CD8-positive, alpha-beta memory T cell (primary cell): ENCODE measurements around the gene OR4E2. TPM values are rescaled to one million over a fixed set of nuclear protein-coding genes. Genes with fewer than 3 reads are reported as not detected.
A peak's percentile ranks its signal among the peaks of the same experiment; 100 is the strongest.

Experiments
- CTCF ChIA-PET: fragments of 350-600 bp; sonication (Branson Sonifier 250); formaldehyde crosslinking; loops from one replicate; lab custom pipeline; 2021; ENCODE audit warnings: antibody characterized with exemption; lab: Charles Lee
- POLR2A ChIA-PET: fragments of 350-600 bp; sonication (Branson Sonifier 250); formaldehyde crosslinking; loops from one replicate; lab custom pipeline; 2021; ENCODE audit warnings: antibody characterized with exemption; lab: Charles Lee
- DNase-seq, 5 donors: peaks; one replicate each; pipeline versions ENCODE4 v3.0.0 to v3.0.0-alpha.2; 2020 to 2022; ENCODE audit warnings: mixed read lengths in 1 of 5
- H3K27ac ChIP-seq: one replicate; pipeline ENCODE4 v1.7.0; 2013; ENCODE audit warnings: low read depth, mild to moderate bottlenecking, low read length, moderate library complexity
- H3K27me3 ChIP-seq: 2 replicates; pipeline ENCODE4 v1.7.0; 2013; ENCODE audit warnings: low read length, mild to moderate bottlenecking; ENCODE audit not compliant: insufficient read depth, poor library complexity, severe bottlenecking
- H3K36me3 ChIP-seq: 2 replicates; pipeline ENCODE4 v1.7.0; 2013; ENCODE audit warnings: mild to moderate bottlenecking, low read length, moderate library complexity; ENCODE audit not compliant: insufficient read depth
- H3K4me1 ChIP-seq: 2 replicates; pipeline ENCODE4 v1.7.0; 2013; ENCODE audit warnings: mild to moderate bottlenecking, low read length, moderate library complexity; ENCODE audit not compliant: insufficient read depth
- H3K4me3 ChIP-seq: 2 replicates; pipeline ENCODE4 v1.7.0; 2013; ENCODE audit warnings: mild to moderate bottlenecking, low read length
- H3K9me3 ChIP-seq: 2 replicates; pipeline ENCODE4 v1.7.0; 2013; ENCODE audit warnings: mild to moderate bottlenecking, low read length
- H3K27ac Mint-ChIP-seq, 8 donors: one replicate each; pipeline ENCODE4 v1.8.0; 2020 to 2021; ENCODE audit warnings: mixed read lengths in 8 of 8, mild to moderate bottlenecking in 6 of 8, inconsistent platforms in 3 of 8, moderate library complexity in 3 of 8
- H3K27me3 Mint-ChIP-seq, 2 donors: one replicate each; pipeline ENCODE4 v1.8.0; 2020 to 2021; ENCODE audit warnings: mixed read lengths in 2 of 2, mild to moderate bottlenecking in 1 of 2, moderate library complexity in 1 of 2
- H3K36me3 Mint-ChIP-seq, 3 donors: one replicate each; pipeline ENCODE4 v1.8.0; 2020 to 2021; ENCODE audit warnings: mixed read lengths in 3 of 3, inconsistent platforms in 1 of 3, mild to moderate bottlenecking in 1 of 3
- H3K4me1 Mint-ChIP-seq, 3 donors: one replicate each; pipeline ENCODE4 v1.8.0; 2020 to 2021; ENCODE audit warnings: mixed read lengths in 3 of 3, inconsistent platforms in 1 of 3, mild to moderate bottlenecking in 1 of 3
- H3K4me3 Mint-ChIP-seq, 7 donors: one replicate each; pipeline ENCODE4 v1.8.0; 2020 to 2021; ENCODE audit warnings: mixed read lengths in 7 of 7, mild to moderate bottlenecking in 6 of 7, moderate library complexity in 4 of 7, inconsistent platforms in 2 of 7
- H3K9me3 Mint-ChIP-seq, 5 donors: one replicate each; pipeline ENCODE4 v1.8.0; 2020 to 2022; ENCODE audit warnings: mixed read lengths in 5 of 5, mild to moderate bottlenecking in 3 of 5, moderate library complexity in 2 of 5, inconsistent platforms in 1 of 5
- polyA plus RNA-seq: library from polyadenylated mRNA; unstranded; fragments of 300-500 nt; fragmentation: Illumina TruSeq; gene quantifications from one replicate; pipeline ENCODE4 v1.2.3, GENCODE V29; 2021
- total RNA-seq, 2 experiments: library from RNA; stranded (reverse); gene quantifications; one replicate each; pipeline ENCODE4 v1.2.3, GENCODE V29; 2021

Gene OR4E2
- total and polyA plus RNA-seq, 3 experiments from 2014 or later = not detected

DNA sequence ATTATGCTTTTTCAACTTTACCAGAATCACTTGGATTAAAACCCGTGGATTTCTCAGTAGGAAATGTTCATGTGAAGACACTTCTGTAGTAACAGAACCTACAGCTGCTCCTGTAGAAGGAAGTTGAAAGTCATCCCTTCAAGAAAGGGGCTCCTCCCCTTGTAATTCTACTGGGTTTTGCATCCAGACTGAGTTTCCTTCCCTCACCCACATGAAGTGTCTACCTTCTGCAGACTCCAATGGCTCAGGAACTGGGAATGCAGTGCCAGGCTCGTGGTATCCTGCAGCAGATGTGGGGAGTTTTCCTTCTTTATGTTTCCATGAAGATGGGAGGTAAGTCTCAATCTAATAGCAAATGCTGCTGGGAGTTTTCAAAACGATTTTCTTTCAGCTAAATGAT lies 11.0 kb upstream of the OR4E2 start:
- Histone ChIP-seq H3K9me3 (no peaks in the 10 kb centered on the region), H3K27me3 (no peaks in the 10 kb centered on the region), H3K4me1 (no peaks in the 10 kb centered on the region), H3K4me3 (no peak overlapping the region), H3K36me3 (no peaks in the 10 kb centered on the region), H3K27ac (no peak overlapping the region)
- Mint-ChIP-seq H3K27me3 (peaks cover 6 to 10% of the 10 kb centered on the region in 2 donors), H3K36me3 (no peaks in the 10 kb centered on the region), H3K9me3 (no peaks in the 10 kb centered on the region), H3K4me1 (peaks cover 2 to 7% (median 5%) of the 10 kb centered on the region in 3 donors), H3K27ac (peak overlapping the region in 7 of 8 donors; percentile 41 to 98 (median 83)), H3K4me3 (peak overlapping the region; percentile 66 to 92 (median 86))
- no peak for DNase-seq
- CTCF ChIA-PET = interaction anchor here (0.6 to 0.9 kb wide), 2 partner anchors 864 to 871 kb away, joined by 3 read pairs; no protein-coding TSS in a partner anchor
- POLR2A ChIA-PET = interaction anchor here (0.7 to 1.4 kb wide), 4 partner anchors 864 to 874 kb away, joined by 3 to 6 read pairs (median 4); no protein-coding TSS in a partner anchor

GRCh38 chr14:21643407-21643806 lies 10.2 kb upstream of the OR4E2 start:
- no peaks in the 10 kb centered on the region for H3K36me3 ChIP-seq
- H3K9me3 Mint-ChIP-seq = no peaks in the 10 kb centered on the region
- H3K36me3 Mint-ChIP-seq = no peaks in the 10 kb centered on the region
- H3K4me3 Mint-ChIP-seq = peak overlapping the region; percentile 66 to 92 (median 86)
- peak overlapping the region in 5 of 8 donors; percentile 72 to 87 (median 83) for H3K27ac Mint-ChIP-seq
- H3K27me3 ChIP-seq = no peaks in the 10 kb centered on the region
- no peak for DNase-seq
- POLR2A ChIA-PET = interaction anchor here (0.7 to 1.4 kb wide), 3 partner anchors 867 to 874 kb away, joined by 3 to 6 read pairs (median 4); no protein-coding TSS in a partner anchor
- peaks cover 2 to 7% (median 5%) of the 10 kb centered on the region in 3 donors for H3K4me1 Mint-ChIP-seq
- CTCF ChIA-PET = interaction anchor here (0.9 kb wide), 1 partner anchor 864 kb away, joined by 3 read pairs; no protein-coding TSS in a partner anchor
- no peaks in the 10 kb centered on the region for H3K9me3 ChIP-seq
- H3K4me1 ChIP-seq = no peaks in the 10 kb centered on the region
- no peak overlapping the region for H3K4me3 ChIP-seq
- H3K27me3 Mint-ChIP-seq = peaks cover 6 to 10% of the 10 kb centered on the region in 2 donors
- no peak overlapping the region for H3K27ac ChIP-seq

DNA sequence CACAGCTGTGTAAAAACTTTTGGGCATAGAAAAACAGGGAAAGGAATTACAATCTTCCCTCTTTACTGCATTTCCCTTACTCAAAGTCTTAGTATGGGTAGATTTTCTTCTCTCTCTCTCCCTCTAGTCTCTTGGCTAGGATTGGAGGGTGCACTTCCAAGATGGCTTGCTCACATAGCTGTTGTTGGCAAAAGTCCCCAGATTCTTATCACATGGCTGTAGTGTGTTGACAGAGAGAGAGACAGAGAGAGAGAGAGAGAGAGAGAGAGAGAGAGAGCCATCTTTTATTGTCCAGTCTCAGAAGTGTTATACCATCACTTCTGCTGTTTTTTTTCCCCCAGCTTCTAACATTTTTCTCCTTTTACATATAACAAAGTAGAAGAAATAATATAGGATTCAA lies 6.3 kb upstream of the OR4E2 start:
- H3K27me3 Mint-ChIP-seq = peaks cover 6 to 33% of the 10 kb centered on the region in 2 donors
- H3K27ac Mint-ChIP-seq = peak overlapping the region in 1 of 8 donors; percentile 33
- no peaks in the 10 kb centered on the region for H3K9me3 Mint-ChIP-seq
- H3K4me3 ChIP-seq = no peak overlapping the region
- ChIA-PET POLR2A (no interaction called here), CTCF (no interaction called here)
- H3K4me1 ChIP-seq = no peaks in the 10 kb centered on the region
- H3K27me3 ChIP-seq = peaks cover 3% of the 10 kb centered on the region
- H3K4me3 Mint-ChIP-seq = no peak overlapping the region
- no peaks in the 10 kb centered on the region for H3K4me1 Mint-ChIP-seq
- H3K36me3 ChIP-seq = no peaks in the 10 kb centered on the region
- no peaks in the 10 kb centered on the region for H3K36me3 Mint-ChIP-seq
- H3K9me3 ChIP-seq = no peaks in the 10 kb centered on the region
- no peak for DNase-seq
- no peak overlapping the region for H3K27ac ChIP-seq

DNA sequence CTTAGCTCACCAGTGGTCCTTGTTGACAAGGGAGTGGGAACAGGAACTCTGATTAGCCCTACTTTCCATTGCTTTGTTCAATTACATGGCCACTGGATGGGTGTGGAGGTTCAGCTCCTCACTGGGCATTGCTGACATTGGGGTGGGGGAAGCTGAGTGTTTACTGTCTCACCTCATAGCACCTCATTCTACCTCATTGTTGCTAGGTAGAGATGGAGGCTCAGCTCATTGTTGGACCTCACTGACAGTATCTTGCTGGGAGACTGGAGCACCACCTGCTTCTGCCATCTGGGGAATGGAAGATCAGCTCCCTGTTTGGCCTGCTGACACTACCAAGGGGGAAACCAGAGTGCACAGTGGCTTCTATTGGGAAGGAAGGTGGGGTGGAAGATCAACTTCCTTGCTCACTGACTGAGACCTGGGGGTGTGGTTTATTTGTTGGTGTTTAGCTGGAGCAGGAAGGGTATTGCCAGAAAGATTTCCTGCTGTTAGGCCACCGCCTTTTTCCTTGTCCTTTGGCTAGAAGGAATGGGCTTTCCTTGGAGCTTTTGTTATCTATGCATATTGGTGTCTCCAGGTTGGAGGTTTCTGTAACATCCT lies 1.3 kb upstream of the OR4E2 start:
- Mint-ChIP-seq H3K4me3 (no peak overlapping the region), H3K27me3 (peaks cover 0 to 33% of the 10 kb centered on the region in 2 donors), H3K9me3 (no peaks in the 10 kb centered on the region), H3K27ac (no peak overlapping the region), H3K4me1 (no peaks in the 10 kb centered on the region), H3K36me3 (no peaks in the 10 kb centered on the region)
- Histone ChIP-seq H3K36me3 (no peaks in the 10 kb centered on the region), H3K27ac (no peak overlapping the region), H3K4me1 (no peaks in the 10 kb centered on the region), H3K27me3 (peaks cover 3% of the 10 kb centered on the region), H3K9me3 (no peaks in the 10 kb centered on the region), H3K4me3 (no peak overlapping the region)
- POLR2A ChIA-PET = no interaction called here
- CTCF ChIA-PET = no interaction called here
- no peak for DNase-seq

GRCh38 chr14:21654215-21654614 lies 580 bp downstream of the OR4E2 start:
- Mint-ChIP-seq H3K27ac (no peak overlapping the region), H3K27me3 (peaks cover 0 to 37% of the 10 kb centered on the region in 2 donors), H3K4me3 (no peak overlapping the region), H3K9me3 (no peaks in the 10 kb centered on the region), H3K4me1 (no peaks in the 10 kb centered on the region), H3K36me3 (no peaks in the 10 kb centered on the region)
- ChIA-PET POLR2A (no interaction called here), CTCF (no interaction called here)
- H3K27ac ChIP-seq = no peak overlapping the region
- H3K4me1 ChIP-seq = no peaks in the 10 kb centered on the region
- H3K36me3 ChIP-seq = no peaks in the 10 kb centered on the region
- no peaks in the 10 kb centered on the region for H3K9me3 ChIP-seq
- no peak overlapping the region for H3K4me3 ChIP-seq
- H3K27me3 ChIP-seq = peaks cover 3% of the 10 kb centered on the region
- no peak for DNase-seq

DNA sequence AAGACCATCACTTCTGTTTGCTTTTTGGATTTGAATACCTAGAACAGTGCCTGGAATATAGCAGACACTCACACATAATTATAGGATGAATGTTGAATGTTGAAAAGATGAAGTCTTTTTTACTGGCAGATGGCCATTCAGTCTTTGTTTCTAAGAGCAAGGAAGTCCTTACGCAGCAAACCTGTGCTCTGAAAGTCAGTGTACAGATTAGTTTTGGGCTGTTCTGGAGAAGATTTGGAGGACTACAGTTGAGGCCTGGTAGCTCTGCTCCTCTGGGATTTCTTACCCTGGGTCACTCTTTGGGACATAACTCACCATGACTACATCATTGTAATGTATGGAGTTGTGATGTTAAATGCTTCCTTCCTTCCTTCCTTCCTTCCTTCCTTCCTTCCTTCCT lies 3.3 kb downstream of the OR4E2 start:
- no peaks in the 10 kb centered on the region for H3K36me3 Mint-ChIP-seq
- no peaks in the 10 kb centered on the region for H3K9me3 Mint-ChIP-seq
- no peak overlapping the region for H3K4me3 Mint-ChIP-seq
- peaks cover 3 to 27% of the 10 kb centered on the region in 2 donors for H3K27me3 Mint-ChIP-seq
- H3K27ac Mint-ChIP-seq = no peak overlapping the region
- Histone ChIP-seq H3K27me3 (no peaks in the 10 kb centered on the region), H3K4me3 (no peak overlapping the region), H3K4me1 (no peaks in the 10 kb centered on the region), H3K9me3 (no peaks in the 10 kb centered on the region), H3K36me3 (no peaks in the 10 kb centered on the region), H3K27ac (no peak overlapping the region)
- no peaks in the 10 kb centered on the region for H3K4me1 Mint-ChIP-seq
- CTCF ChIA-PET = no interaction called here
- DNase-seq = no peak
- POLR2A ChIA-PET = no interaction called here

DNA sequence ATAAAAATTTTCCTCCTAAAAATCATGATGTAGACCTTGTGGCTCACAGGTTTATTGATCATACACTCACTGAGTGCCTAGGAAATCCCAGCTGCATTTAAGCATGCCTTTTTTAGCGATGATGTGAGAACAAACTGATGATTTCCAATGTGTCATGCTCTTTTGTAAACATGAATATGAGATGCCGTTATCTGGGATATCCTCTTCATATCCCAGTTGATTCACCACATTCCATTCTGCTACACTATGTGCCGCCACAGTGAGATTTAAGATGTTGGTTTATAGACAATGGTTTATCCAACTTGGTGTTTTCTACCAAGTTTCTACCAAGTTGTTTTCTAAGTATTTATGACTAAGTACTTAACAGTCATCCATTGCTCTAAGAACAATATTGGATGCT lies 14.7 kb downstream of the OR4E2 start:
- POLR2A ChIA-PET = no interaction called here
- no peaks in the 10 kb centered on the region for H3K4me1 ChIP-seq
- no peaks in the 10 kb centered on the region for H3K36me3 Mint-ChIP-seq
- H3K4me1 Mint-ChIP-seq = no peaks in the 10 kb centered on the region
- no peaks in the 10 kb centered on the region for H3K36me3 ChIP-seq
- no peak overlapping the region for H3K4me3 ChIP-seq
- H3K27me3 Mint-ChIP-seq = peaks cover 14 to 65% of the 10 kb centered on the region in 2 donors
- CTCF ChIA-PET = no interaction called here
- DNase-seq = no peak
- H3K9me3 ChIP-seq = no peaks in the 10 kb centered on the region
- H3K9me3 Mint-ChIP-seq = peaks cover 0 to 3% (median 0%) of the 10 kb centered on the region in 5 donors
- H3K4me3 Mint-ChIP-seq = no peak overlapping the region
- H3K27ac Mint-ChIP-seq = no peak overlapping the region
- no peak overlapping the region for H3K27ac ChIP-seq
- H3K27me3 ChIP-seq = no peaks in the 10 kb centered on the region

DNA sequence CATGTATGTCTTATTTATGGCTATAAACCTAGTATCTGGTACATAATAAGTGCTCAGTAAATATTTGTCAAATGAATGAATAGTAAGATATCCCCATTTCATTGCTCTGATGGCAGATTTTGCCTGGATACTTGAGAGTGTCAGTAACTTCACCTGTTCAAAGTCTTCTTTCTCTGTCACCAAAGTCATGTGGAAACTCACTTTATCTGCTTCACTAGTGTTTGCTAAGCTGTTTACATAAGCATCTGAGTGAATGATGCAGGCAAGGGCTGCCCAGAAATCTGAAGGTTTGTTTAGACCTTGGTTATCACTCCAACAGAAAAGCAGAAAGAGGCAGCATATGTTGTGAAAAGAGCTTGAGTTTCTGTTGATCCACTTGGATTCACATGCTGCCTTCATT lies 15.6 kb downstream of the OR4E2 start:
- no peaks in the 10 kb centered on the region for H3K36me3 Mint-ChIP-seq
- Histone ChIP-seq H3K4me3 (no peak overlapping the region), H3K4me1 (no peaks in the 10 kb centered on the region), H3K27me3 (no peaks in the 10 kb centered on the region), H3K36me3 (no peaks in the 10 kb centered on the region), H3K27ac (no peak overlapping the region), H3K9me3 (no peaks in the 10 kb centered on the region)
- ChIA-PET POLR2A (no interaction called here), CTCF (no interaction called here)
- no peak overlapping the region for H3K4me3 Mint-ChIP-seq
- peaks cover 12 to 57% of the 10 kb centered on the region in 2 donors for H3K27me3 Mint-ChIP-seq
- no peak overlapping the region for H3K27ac Mint-ChIP-seq
- no peaks in the 10 kb centered on the region for H3K4me1 Mint-ChIP-seq
- H3K9me3 Mint-ChIP-seq = peaks cover 0 to 2% (median 0%) of the 10 kb centered on the region in 5 donors
- no peak for DNase-seq
